ENCODE data around the gene PCDH9.
A peak's percentile ranks its signal among the peaks of the same experiment; 100 is the strongest.

The PCDH9 gene

DNA sequence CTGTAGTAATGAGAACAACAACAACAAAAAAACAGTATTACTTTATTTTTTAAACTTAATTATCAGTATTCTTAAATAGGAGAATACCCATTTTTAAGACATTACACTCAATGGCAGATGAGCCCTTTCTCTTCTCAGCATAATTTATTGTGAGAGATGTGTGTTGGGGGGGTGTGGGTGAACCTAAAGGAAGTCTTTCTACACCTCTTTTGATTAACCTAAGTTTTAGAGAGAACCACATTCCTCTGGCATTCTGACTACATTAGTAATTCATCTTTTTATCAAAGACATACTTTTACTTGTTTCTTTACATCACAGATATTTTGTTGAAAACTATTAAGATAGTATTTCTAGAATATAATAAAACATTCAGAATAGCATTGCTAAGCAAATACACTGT lies 890.9 kb downstream of the PCDH9 start:
- TF ChIP-seq, protein P1, sequence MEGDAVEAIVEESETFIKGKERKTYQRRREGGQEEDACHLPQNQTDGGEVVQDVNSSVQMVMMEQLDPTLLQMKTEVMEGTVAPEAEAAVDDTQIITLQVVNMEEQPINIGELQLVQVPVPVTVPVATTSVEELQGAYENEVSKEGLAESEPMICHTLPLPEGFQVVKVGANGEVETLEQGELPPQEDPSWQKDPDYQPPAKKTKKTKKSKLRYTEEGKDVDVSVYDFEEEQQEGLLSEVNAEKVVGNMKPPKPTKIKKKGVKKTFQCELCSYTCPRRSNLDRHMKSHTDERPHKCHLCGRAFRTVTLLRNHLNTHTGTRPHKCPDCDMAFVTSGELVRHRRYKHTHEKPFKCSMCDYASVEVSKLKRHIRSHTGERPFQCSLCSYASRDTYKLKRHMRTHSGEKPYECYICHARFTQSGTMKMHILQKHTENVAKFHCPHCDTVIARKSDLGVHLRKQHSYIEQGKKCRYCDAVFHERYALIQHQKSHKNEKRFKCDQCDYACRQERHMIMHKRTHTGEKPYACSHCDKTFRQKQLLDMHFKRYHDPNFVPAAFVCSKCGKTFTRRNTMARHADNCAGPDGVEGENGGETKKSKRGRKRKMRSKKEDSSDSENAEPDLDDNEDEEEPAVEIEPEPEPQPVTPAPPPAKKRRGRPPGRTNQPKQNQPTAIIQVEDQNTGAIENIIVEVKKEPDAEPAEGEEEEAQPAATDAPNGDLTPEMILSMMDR (conservative IDR thresholded peaks at IDR 0.05; ENCODE audit: control insufficient read depth, insufficient read depth, low read depth, low read length), result no peak
- no peak for DNase-seq (ENCODE audit: low read depth)
- H3K4me3 ChIP-seq (ENCODE audit: control insufficient read depth, low read depth, low read length), result no peak overlapping the region

GRCh38 chr13:66338542-66338941 lies 891.6 kb downstream of the PCDH9 start:
- TF ChIP-seq, protein P1 (conservative IDR thresholded peaks at IDR 0.05; ENCODE audit: control insufficient read depth, insufficient read depth, low read depth, low read length), result no peak
- no peak for DNase-seq (ENCODE audit: low read depth)

GRCh38 chr13:66335626-66336025 lies 894.5 kb downstream of the PCDH9 start:
- TF ChIP-seq, protein P1 (conservative IDR thresholded peaks at IDR 0.05; ENCODE audit: control insufficient read depth, insufficient read depth, low read depth, low read length), result no peak
- H3K4me3 ChIP-seq (ENCODE audit: control insufficient read depth, low read depth, low read length), result no peak overlapping the region
- DNase-seq (ENCODE audit: low read depth), result no peak

More at GRCh38 chr13:66338542-66338941, 891.6 kb downstream of the PCDH9 start:
- H3K4me3 ChIP-seq (ENCODE audit: control insufficient read depth, low read depth, low read length), result no peak overlapping the region

- TF ChIP-seq, protein P1 (conservative IDR thresholded peaks at IDR 0.05; ENCODE audit: control insufficient read depth, insufficient read depth, low read depth, low read length), result no peak
These were observed 900.1 kb downstream of the PCDH9 start for GRCh38 chr13:66329988-66330451.

GRCh38 chr13:66328476-66328875 lies 901.7 kb downstream of the PCDH9 start:
- TF ChIP-seq, protein P1 (conservative IDR thresholded peaks at IDR 0.05; ENCODE audit: control insufficient read depth, insufficient read depth, low read depth, low read length), result no peak
- H3K4me3 ChIP-seq (ENCODE audit: control insufficient read depth, low read depth, low read length), result no peak overlapping the region
- DNase-seq (ENCODE audit: low read depth), result no peak

More at GRCh38 chr13:66329988-66330451, 900.1 kb downstream of the PCDH9 start:
- no peak overlapping the region for H3K4me3 ChIP-seq (ENCODE audit: control insufficient read depth, low read depth, low read length)
- peak; percentile 39 for DNase-seq (ENCODE audit: low read depth)

GRCh38 chr13:66323745-66324347 lies 906.3 kb downstream of the PCDH9 start:
- H3K4me3 ChIP-seq (ENCODE audit: control insufficient read depth, low read depth, low read length), result no peak overlapping the region
- TF ChIP-seq, protein P1 (conservative IDR thresholded peaks at IDR 0.05; ENCODE audit: control insufficient read depth, insufficient read depth, low read depth, low read length), result no peak
- DNase-seq (ENCODE audit: low read depth), result no peak
